HG03571 (cell line): ENCODE results near the gene OPCML.

Experiments
- ATAC-seq: cut with Tn5 transposase; IDR thresholded peaks from one replicate; pipeline ENCODE4 v1.9.1; 2021; ENCODE audit not compliant: unreplicated experiment

OPCML gene

GRCh38 chr11:133503776-133504175 is 28.5 kb downstream of the OPCML start:
- no peak for ATAC-seq

GRCh38 chr11:133503236-133503635 is 29.1 kb downstream of the OPCML start:
- ATAC-seq = no peak

DNA sequence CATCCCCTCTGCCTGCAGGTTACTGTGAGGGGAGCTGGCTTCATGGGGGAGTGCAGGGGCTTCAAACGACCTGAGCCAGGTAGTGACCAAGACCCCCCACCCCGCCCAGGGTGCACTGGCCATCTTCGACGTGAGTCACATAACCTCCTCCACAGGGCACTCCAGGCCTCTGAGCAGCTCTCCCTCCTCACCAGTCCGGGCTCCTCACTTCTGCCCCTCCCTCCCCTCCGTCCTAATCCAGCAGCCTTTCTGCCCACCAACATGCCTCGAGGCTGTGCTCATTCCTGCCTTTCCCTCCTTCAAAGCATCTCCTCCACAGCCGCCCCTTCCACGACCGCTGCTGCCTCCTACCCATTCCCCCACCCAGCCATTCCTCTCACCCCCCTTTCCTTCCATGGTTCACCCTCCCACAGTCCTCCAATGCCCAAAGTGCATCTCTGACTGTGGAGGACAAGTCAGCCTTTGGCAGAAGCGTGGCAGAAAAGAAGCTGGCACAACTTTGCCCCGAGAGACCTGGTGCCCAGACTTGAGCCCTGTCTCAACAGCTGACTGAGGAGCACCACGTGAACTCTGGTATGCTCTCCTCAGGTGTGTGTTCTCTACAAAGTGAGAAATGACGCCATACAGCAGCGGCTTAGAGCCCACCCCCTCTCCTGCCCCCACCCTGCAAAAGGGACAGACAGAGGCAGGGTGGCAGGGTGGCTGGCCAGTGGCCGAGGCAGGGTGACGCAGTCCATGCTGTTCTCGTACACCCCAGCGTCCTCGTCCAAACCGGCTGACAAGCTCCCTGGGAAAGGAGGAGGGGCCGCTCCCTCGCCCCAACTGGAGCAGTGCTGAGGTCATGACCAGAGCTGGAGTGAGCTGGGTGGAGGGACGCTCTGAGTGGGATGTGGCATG is 30.4 kb downstream of the OPCML start:
- no peak for ATAC-seq

- no peak for ATAC-seq
Observed at GRCh38 chr11:133500936-133501335, 31.4 kb downstream of the OPCML start.

- ATAC-seq = no peak
Observed at GRCh38 chr11:133500435-133500834, 31.9 kb downstream of the OPCML start.

- no peak for ATAC-seq
Observed at GRCh38 chr11:133498969-133499368, 33.3 kb downstream of the OPCML start.

DNA sequence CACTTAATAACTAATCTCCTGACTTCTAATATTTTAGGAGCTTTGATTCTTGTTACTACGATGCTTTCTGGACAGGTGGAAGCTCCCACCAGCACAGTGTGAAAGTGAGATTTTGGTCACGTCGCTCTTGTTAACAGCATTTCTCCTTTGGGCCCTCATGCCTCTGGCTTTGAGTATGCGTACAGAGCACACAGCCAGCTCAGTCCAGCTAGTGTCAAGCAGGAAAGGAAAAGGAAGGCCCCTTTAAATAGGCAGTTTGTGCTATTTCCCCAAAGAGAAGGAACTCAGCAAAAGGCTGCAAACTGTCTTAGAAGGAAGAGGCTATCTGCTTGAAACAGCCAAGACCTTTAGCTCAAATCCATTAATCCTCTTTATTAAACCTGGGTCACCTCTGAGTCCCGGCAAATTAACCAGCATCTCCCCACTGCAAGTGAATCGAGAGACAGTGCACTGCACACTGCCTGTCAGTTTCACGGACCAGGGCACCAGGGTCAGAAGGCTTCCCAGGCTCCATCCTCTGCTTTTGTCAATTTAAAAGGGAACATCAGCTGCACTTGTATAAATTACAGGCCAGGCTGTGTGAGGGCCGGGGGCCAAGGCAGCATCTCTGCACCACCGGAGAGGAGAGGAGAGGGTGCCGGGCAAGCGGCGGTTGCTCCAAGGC is 34.7 kb downstream of the OPCML start:
- no peak for ATAC-seq

DNA sequence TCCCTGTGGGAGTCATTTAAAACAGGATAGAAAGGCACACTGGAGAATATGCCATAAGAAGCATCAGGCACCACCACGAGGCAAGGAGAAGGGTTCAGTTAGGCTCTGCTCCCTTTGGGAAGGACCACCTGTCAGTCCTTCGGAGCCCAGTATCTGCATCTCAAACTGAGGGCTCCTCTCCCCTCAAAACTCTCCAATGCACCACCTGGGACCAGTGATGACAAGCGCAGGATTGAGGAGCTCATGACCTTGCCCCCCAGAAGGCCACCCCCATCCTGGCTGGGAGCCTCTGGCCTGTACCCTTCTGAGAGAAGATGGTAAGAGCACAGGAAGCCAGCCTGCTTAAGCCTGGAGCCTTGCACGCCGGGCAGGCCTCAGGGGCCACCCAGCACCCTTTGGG is 39.4 kb downstream of the OPCML start:
- no peak for ATAC-seq

DNA sequence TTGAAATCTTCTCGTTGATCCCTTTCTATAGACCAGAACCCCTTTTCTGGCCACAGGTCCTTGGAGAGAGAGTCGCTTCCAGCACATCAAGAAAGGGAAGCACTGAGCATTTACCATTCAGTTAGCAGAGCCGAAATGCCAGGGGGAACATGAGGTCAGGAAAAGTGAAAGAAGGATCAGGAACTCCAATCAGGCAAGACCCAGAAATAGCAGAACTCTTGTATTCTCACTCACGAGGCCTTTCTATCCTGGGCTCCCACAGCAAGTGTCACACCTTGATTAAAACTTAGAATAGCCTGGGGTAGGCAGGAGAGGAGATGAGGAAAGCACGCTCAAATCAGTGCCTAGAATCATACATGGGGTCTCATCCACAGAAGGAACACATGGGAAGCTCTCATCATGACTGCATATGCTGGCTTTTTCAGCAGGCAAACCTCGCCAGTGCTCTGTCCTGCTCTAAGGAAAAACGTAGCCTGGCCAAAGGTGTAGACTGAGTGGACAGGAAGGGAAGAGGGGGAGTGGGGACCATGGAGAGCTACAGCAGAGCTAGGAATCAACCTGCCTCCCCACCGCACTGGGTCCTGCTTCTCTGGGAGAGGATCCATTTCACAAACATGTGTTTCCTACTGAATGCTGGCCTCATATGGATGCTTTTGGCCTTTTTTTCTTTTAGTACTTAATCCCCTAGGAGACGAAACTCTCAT is 40.5 kb downstream of the OPCML start:
- no peak for ATAC-seq

DNA sequence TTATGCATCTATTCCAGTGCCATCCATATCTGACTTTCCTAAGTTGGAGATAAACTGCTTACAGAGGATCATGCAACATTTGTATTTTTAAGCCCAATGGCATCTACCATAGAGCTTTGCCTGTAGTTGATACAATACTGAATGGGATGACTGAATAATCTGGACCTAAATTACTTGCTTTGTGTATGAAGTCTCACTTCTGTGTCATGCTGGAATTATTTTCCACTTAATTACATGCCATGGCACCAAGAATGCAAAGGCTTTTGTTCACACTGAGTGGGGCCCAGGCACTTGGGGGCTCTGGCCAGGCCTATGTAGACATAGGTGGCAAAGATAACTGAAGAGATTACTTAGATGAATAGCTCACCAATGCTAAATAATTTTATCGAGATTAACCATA is 51.6 kb downstream of the OPCML start:
- ATAC-seq = no peak

DNA sequence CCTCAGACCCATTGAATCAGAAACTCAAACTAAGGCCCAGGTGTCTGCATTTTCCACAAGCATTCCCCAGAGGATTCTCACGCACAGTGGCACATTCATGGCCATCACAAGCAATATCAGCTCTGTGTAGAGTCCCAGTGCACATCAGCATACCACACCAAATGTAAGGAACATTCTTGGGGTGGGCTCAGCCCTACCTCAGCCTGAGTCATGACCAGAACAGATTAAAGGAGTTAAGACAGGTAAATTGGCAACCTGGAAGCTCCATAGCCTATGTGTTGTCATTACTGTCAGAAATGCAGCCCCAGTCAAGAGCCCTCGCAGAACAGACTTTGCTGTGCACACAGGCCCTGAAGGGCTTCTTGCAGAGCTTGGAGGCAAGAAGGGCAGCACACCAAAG is 53.1 kb downstream of the OPCML start:
- no peak for ATAC-seq

- no peak for ATAC-seq
Observed at GRCh38 chr11:133477251-133477625, 55.1 kb downstream of the OPCML start.

DNA sequence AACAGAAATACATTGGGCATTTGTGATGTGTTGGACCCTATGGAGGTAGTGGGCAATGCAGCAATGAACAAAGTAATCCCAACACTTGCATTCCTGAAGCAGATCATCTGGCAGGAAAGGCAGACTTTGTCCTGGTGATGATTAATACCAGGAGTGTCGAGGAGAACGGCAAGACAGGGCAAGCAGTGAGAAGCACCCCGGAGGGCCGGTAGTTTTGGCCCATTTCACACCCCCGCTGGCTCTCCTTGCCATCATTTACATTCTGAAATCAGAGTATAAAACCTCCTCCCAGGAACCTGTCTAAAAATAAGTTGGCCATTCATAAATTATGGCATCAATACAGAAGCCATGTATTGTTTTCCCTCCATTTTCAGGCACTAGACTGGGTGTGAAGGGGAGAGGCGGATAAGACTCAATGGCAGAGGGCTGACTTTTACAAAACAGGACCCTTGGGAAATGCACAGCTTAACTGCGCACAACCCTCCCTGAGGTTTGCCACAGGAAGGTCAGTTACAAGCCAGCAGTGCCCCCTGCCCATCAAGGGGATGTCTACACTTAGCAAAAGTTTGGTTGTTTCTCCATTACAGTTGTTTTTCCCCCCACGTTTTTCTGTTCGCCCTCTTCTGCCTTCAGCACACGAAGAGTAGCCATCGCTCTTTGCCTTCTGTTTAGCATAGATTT is 55.6 kb downstream of the OPCML start:
- ATAC-seq = no peak

DNA sequence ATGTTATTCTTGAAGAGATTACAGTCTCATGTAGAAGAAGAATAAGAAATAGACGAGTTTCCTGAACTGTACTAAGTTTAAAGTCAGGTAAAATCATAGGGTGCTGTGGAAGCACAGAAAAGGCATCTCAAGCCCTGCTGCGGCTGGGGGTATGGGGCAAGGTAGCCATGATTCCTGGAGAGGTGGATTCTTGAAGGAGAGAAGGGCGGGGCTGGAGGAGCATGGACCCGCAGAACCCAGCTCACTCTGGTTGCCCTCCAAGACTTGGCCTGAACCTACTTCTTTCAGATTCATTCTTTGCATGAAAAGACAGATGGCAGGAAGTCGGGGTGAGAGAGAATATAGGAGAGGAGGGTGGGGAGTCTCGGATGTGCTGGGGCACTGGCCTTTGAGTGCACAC is 57.8 kb downstream of the OPCML start:
- ATAC-seq = no peak

DNA sequence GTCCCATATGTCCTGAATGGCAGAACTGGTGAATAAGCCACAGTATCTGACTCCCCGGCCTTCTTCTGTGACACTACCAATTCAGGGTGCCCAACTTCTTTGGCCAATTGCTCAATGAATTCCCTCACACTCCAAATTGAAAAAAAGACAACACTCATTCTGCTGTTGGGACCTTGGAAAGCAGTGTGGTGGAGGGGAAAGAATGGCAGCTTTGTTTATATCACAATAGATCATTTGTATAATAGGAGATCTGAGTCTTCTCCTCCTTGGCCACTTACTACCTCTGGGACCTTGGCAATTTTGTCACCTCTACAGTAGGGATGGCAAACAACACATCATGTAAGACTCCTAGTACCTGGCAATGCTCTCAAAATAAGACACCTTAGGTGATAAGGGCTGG is 64.6 kb downstream of the OPCML start:
- no peak for ATAC-seq

GRCh38 chr11:133443206-133443747 is 89.0 kb downstream of the OPCML start:
- no peak for ATAC-seq

DNA sequence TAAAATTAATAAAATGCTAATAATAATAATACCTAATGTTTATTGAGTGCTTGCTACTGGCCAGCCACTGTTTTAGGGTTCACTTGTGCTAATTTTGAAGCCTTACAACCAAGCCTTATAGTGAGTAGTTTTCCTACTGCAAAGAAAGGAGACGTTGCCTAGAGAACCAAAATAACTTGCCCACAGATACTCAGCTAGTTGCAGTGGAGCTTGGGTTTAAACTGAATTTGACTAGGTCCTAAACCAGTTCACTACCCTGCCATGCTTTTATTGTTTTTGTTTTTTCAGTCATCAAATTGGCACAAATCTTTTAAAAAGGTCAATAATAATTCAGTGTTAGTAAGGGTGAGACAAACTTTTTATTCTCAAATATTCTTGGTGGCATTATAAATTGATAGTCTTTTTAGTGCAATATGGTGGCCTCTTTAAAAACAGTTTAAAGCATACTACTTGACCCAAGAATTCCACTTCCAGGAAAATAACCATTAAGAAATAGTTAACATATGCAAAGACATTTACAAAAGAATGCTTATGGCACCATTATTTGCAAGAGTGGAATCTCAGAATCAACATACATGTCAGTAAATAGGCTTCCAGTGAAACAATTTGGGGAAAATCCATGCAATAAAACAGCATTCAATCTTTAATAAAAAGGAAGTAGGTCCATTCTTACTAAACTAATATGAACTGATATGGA is 90.2 kb downstream of the OPCML start:
- no peak for ATAC-seq

- ATAC-seq = no peak
Observed at GRCh38 chr11:133425992-133426391, 106.3 kb downstream of the OPCML start.

DNA sequence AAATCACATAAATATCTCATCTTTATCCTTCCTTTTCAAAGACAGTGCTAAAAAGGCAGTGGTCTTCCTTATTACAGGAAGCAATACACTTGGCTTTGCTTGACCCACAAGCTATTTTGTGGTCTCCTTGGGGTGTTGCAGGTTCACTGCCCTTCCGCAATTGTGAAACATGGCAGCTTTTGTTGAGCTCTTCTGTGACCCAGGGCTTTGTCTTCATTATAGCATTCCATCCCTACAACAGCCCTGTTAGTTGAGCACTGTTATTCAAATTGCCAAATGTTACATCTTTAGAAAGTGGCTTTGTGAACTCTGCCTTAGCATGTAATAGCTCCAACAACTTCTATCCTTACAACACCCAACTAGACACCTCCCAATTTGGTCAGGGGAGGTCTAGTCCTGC is 107.1 kb downstream of the OPCML start:
- no peak for ATAC-seq

- ATAC-seq = no peak
Observed at GRCh38 chr11:133418218-133418617, 114.1 kb downstream of the OPCML start.
